Large intestine (tissue), 3 donors: Measurements from ENCODE around the gene HADHA. TPM values are rescaled to one million over a fixed set of nuclear protein-coding genes. Genes with fewer than 3 reads are reported as not detected.

Source experiments
- DNase-seq, 2 donors: peaks; one replicate each; pipeline versions ENCODE4 v3.0.0 to v3.0.0-alpha.2; 2013
- H3K27ac ChIP-seq: one replicate; pipeline ENCODE4 v1.5.1; 2013; ENCODE audit warnings: low read length
- H3K27me3 ChIP-seq: 2 replicates; pipeline ENCODE4 v1.6.1; 2013; ENCODE audit warnings: low read length; ENCODE audit not compliant: control insufficient read depth, insufficient read depth
- H3K36me3 ChIP-seq: 2 replicates; pipeline ENCODE4 v1.6.1; 2013; ENCODE audit warnings: low read length; ENCODE audit not compliant: control insufficient read depth, insufficient read depth
- H3K4me1 ChIP-seq: one replicate; pipeline ENCODE4 v1.6.1; 2013; ENCODE audit warnings: low read length; ENCODE audit not compliant: control insufficient read depth, insufficient read depth
- H3K4me3 ChIP-seq: one replicate; pipeline ENCODE4 v1.5.1; 2013; ENCODE audit warnings: low read length
- H3K9me3 ChIP-seq: one replicate; pipeline ENCODE4 v1.6.1; 2013; ENCODE audit warnings: mild to moderate bottlenecking, low read depth, low read length, moderate library complexity; ENCODE audit not compliant: control insufficient read depth
- WGBS: methylation state at CpG from one replicate; pipeline ENCODE4 v1.1.5; 2013; ENCODE audit warnings: low lambda C conversion rate; ENCODE audit not compliant: insufficient coverage; 5-methylcytosine and 5-hydroxymethylcytosine counted together
- polyA plus RNA-seq: library from polyadenylated mRNA; unstranded; fragments of 120-200 nt; gene quantifications from one replicate; pipeline ENCODE4 v1.2.1, GENCODE V29; 2013

Gene HADHA
- polyA plus RNA-seq, 1 donor = 219 TPM

- H3K4me3 ChIP-seq = no peak overlapping the region
- H3K27ac ChIP-seq = no peak overlapping the region
- 100% methylated on average over 3 of the region's 9 CpGs for WGBS
- H3K36me3 ChIP-seq = no peaks in the 10 kb centered on the region
- peaks cover 10% of the 10 kb centered on the region for H3K4me1 ChIP-seq
- DNase-seq = no peak
- H3K27me3 ChIP-seq = no peaks in the 10 kb centered on the region
- H3K9me3 ChIP-seq = no peaks in the 10 kb centered on the region
These were observed 2.4 kb upstream of the HADHA start for GRCh38 chr2:26246818-26247217.

GRCh38 chr2:26245810-26246209 lies 1.4 kb upstream of the HADHA start:
- H3K27ac ChIP-seq = peak overlapping the region; percentile 95
- DNase-seq = peak in 1 of 2 donors; percentile 33
- H3K36me3 ChIP-seq = no peaks in the 10 kb centered on the region
- no peaks in the 10 kb centered on the region for H3K27me3 ChIP-seq
- H3K4me1 ChIP-seq = peaks cover 14% of the 10 kb centered on the region
- no peaks in the 10 kb centered on the region for H3K9me3 ChIP-seq
- peak overlapping the region; percentile 88 for H3K4me3 ChIP-seq
- 40% methylated on average over 2 of the region's 3 CpGs for WGBS

- no peaks in the 10 kb centered on the region for H3K36me3 ChIP-seq
- peak overlapping the region; percentile 88 for H3K4me3 ChIP-seq
- DNase-seq = peak in 1 of 2 donors; percentile 29
- H3K4me1 ChIP-seq = peaks cover 18% of the 10 kb centered on the region
- peak overlapping the region; percentile 95 for H3K27ac ChIP-seq
- no peaks in the 10 kb centered on the region for H3K9me3 ChIP-seq
- WGBS = no CpG with 5 or more reads among the region's 21 CpGs
- no peaks in the 10 kb centered on the region for H3K27me3 ChIP-seq
These were observed 850 bp upstream of the HADHA start for GRCh38 chr2:26245231-26245732.

GRCh38 chr2:26243470-26244308 lies 743 bp downstream of the HADHA start:
- Histone ChIP-seq H3K27me3 (no peaks in the 10 kb centered on the region), H3K4me3 (peak overlapping the region; percentile 88), H3K27ac (peak overlapping the region; percentile 95), H3K36me3 (peaks cover under 1% of the 10 kb centered on the region), H3K9me3 (no peaks in the 10 kb centered on the region), H3K4me1 (peaks cover 28% of the 10 kb centered on the region)
- WGBS = no CpG with 5 or more reads among the region's 22 CpGs
- DNase-seq = peak in 1 of 2 donors; percentile 51

- no peak for DNase-seq
- peaks cover 12% of the 10 kb centered on the region for H3K36me3 ChIP-seq
- no peak overlapping the region for H3K27ac ChIP-seq
- no peaks in the 10 kb centered on the region for H3K27me3 ChIP-seq
- no peaks in the 10 kb centered on the region for H3K9me3 ChIP-seq
- no peak overlapping the region for H3K4me3 ChIP-seq
- H3K4me1 ChIP-seq = peaks cover 28% of the 10 kb centered on the region
- no CpG with 5 or more reads among the region's 6 CpGs for WGBS
These were observed 2.5 kb downstream of the HADHA start for GRCh38 chr2:26241928-26242436.

GRCh38 chr2:26238311-26238958 lies 6.0 kb downstream of the HADHA start:
- no peaks in the 10 kb centered on the region for H3K9me3 ChIP-seq
- H3K4me3 ChIP-seq = no peak overlapping the region
- no peak overlapping the region for H3K27ac ChIP-seq
- 90% methylated on average over 2 of the region's 4 CpGs for WGBS
- H3K36me3 ChIP-seq = peaks cover 34% of the 10 kb centered on the region
- peaks cover 22% of the 10 kb centered on the region for H3K4me1 ChIP-seq
- DNase-seq = peak in 1 of 2 donors; percentile 28
- H3K27me3 ChIP-seq = no peaks in the 10 kb centered on the region

- no peaks in the 10 kb centered on the region for H3K9me3 ChIP-seq
- peaks cover 20% of the 10 kb centered on the region for H3K4me1 ChIP-seq
- peaks cover 39% of the 10 kb centered on the region for H3K36me3 ChIP-seq
- DNase-seq = no peak
- no peak overlapping the region for H3K4me3 ChIP-seq
- H3K27me3 ChIP-seq = no peaks in the 10 kb centered on the region
- no peak overlapping the region for H3K27ac ChIP-seq
- WGBS = no CpG with 5 or more reads among the region's 1 CpG
These were observed 6.6 kb downstream of the HADHA start for GRCh38 chr2:26237868-26238267.

- Histone ChIP-seq H3K9me3 (no peaks in the 10 kb centered on the region), H3K36me3 (peaks cover 62% of the 10 kb centered on the region), H3K4me3 (no peak overlapping the region), H3K4me1 (peaks cover 7% of the 10 kb centered on the region), H3K27ac (no peak overlapping the region), H3K27me3 (no peaks in the 10 kb centered on the region)
- DNase-seq = no peak
- WGBS = 93% methylated on average over 3 of the region's 9 CpGs
These were observed 9.3 kb downstream of the HADHA start for GRCh38 chr2:26235089-26235488.

- Histone ChIP-seq H3K27me3 (no peaks in the 10 kb centered on the region), H3K4me1 (no peaks in the 10 kb centered on the region), H3K36me3 (peaks cover 71% of the 10 kb centered on the region), H3K27ac (no peak overlapping the region), H3K4me3 (no peak overlapping the region), H3K9me3 (no peaks in the 10 kb centered on the region)
- no peak for DNase-seq
- no CpG with 5 or more reads among the region's 2 CpGs for WGBS
These were observed 13.6 kb downstream of the HADHA start for GRCh38 chr2:26230806-26231205.

- no peak overlapping the region for H3K27ac ChIP-seq
- H3K36me3 ChIP-seq = peaks cover 66% of the 10 kb centered on the region
- no peak overlapping the region for H3K4me3 ChIP-seq
- no peak for DNase-seq
- no peaks in the 10 kb centered on the region for H3K27me3 ChIP-seq
- H3K9me3 ChIP-seq = no peaks in the 10 kb centered on the region
- no CpG with 5 or more reads among the region's 3 CpGs for WGBS
- no peaks in the 10 kb centered on the region for H3K4me1 ChIP-seq
These were observed 14.8 kb downstream of the HADHA start for GRCh38 chr2:26229595-26229994.
